IPS-15b (cell line): Measurements from ENCODE around the gene CDH13.

Experiments used
- H3K27me3 ChIP-seq: one replicate; pipeline ENCODE4 v1.6.1; 2013; ENCODE audit warnings: low read length; ENCODE audit not compliant: control insufficient read depth, insufficient read depth
- H3K36me3 ChIP-seq: one replicate; pipeline ENCODE4 v1.6.1; 2013; ENCODE audit warnings: low read length; ENCODE audit not compliant: control insufficient read depth, insufficient read depth
- H3K4me1 ChIP-seq: one replicate; pipeline ENCODE4 v1.6.1; 2013; ENCODE audit warnings: mild to moderate bottlenecking, low read length; ENCODE audit not compliant: control insufficient read depth, insufficient read depth
- H3K4me3 ChIP-seq: one replicate; pipeline ENCODE4 v1.5.1; 2013; ENCODE audit warnings: low read depth, low read length
- H3K9ac ChIP-seq: one replicate; pipeline ENCODE4 v1.6.1; 2013; ENCODE audit warnings: low read depth, mild to moderate bottlenecking, low read length
- H3K9me3 ChIP-seq: one replicate; pipeline ENCODE4 v1.6.1; 2013; ENCODE audit warnings: mild to moderate bottlenecking, low read length; ENCODE audit not compliant: control insufficient read depth, insufficient read depth

CDH13 gene

GRCh38 chr16:83105279-83106077 is 478.7 kb downstream of the CDH13 start:
- Histone ChIP-seq H3K4me3 (no peak overlapping the region), H3K27me3 (no peaks in the 10 kb centered on the region), H3K36me3 (no peaks in the 10 kb centered on the region), H3K9me3 (no peaks in the 10 kb centered on the region), H3K9ac (no peak overlapping the region), H3K4me1 (no peaks in the 10 kb centered on the region)

- H3K27me3 ChIP-seq, result no peaks in the 10 kb centered on the region
Observed at GRCh38 chr16:83109490-83110125, 482.8 kb downstream of the CDH13 start.

GRCh38 chr16:83110269-83110668 is 483.5 kb downstream of the CDH13 start:
- Histone ChIP-seq H3K9ac (no peak overlapping the region), H3K27me3 (no peaks in the 10 kb centered on the region), H3K4me3 (no peak overlapping the region), H3K36me3 (no peaks in the 10 kb centered on the region), H3K9me3 (no peaks in the 10 kb centered on the region), H3K4me1 (no peaks in the 10 kb centered on the region)

More at GRCh38 chr16:83109490-83110125, 482.8 kb downstream of the CDH13 start:
- Histone ChIP-seq H3K4me1 (no peaks in the 10 kb centered on the region), H3K9ac (no peak overlapping the region), H3K4me3 (no peak overlapping the region), H3K36me3 (no peaks in the 10 kb centered on the region), H3K9me3 (no peaks in the 10 kb centered on the region)

GRCh38 chr16:83113317-83113716 is 486.5 kb downstream of the CDH13 start:
- no peaks in the 10 kb centered on the region for H3K27me3 ChIP-seq
- peak overlapping the region; percentile 22 for H3K4me3 ChIP-seq
- H3K9ac ChIP-seq, result no peak overlapping the region
- H3K9me3 ChIP-seq, result no peaks in the 10 kb centered on the region
- no peaks in the 10 kb centered on the region for H3K4me1 ChIP-seq
- H3K36me3 ChIP-seq, result no peaks in the 10 kb centered on the region

DNA sequence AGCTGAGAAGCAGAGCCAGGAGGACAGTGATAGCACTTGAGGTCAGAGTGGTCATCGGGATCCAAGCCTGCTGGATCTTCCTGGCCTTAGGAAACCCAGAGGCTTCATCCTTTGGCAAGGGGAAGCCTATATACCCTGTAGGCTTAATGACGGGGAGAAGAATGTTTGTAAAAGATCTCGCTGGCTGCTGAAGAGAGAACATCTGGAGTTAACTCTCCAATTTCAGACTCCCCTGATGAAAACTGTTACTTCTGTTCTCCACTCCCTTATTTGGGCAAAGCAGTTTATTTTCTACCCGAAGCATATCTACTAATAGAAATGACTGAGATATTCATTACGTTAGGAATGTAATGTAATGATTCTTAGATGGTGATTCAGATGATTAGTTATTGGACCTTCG is 487.0 kb downstream of the CDH13 start:
- Histone ChIP-seq H3K36me3 (no peaks in the 10 kb centered on the region), H3K9me3 (no peaks in the 10 kb centered on the region), H3K4me3 (no peak overlapping the region), H3K9ac (no peak overlapping the region), H3K27me3 (no peaks in the 10 kb centered on the region), H3K4me1 (no peaks in the 10 kb centered on the region)

DNA sequence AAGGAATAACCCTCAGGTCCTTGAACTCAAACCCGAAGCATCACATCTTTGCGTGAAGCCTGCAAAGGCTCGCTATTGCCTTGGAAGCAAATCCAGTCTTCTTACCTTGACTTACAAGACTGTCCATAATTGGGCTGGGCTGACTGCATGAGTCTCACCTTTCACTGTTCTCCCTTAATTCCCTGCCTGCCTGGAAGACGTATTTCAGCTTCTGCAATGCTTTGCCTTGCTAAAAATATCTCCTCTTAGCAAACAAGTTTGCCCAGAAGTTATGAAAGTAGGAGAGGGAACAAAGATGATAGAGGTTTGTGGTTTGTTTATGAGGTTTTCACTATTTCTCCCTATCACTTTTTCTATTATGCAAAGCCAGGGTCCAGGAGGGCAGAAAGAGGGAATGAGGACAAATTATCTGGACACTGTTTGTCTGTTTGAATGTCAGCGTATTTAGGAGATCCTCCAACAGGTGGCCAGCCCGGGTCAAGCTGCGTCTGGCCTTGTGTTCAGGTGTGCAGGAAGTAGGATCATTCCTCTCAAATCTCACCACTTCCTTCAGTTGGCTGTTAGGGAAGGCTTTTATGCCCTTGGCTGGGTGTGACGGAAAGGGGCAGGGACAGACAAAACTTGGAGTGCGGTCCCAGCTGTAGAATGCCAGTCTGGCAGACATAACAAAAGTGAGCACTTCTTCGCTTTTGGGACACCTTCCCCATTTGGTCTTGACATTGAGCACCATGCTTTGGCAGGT is 488.9 kb downstream of the CDH13 start:
- no peak overlapping the region for H3K4me3 ChIP-seq
- no peaks in the 10 kb centered on the region for H3K9me3 ChIP-seq
- H3K27me3 ChIP-seq, result no peaks in the 10 kb centered on the region
- no peak overlapping the region for H3K9ac ChIP-seq
- no peaks in the 10 kb centered on the region for H3K4me1 ChIP-seq
- H3K36me3 ChIP-seq, result no peaks in the 10 kb centered on the region

- Histone ChIP-seq H3K36me3 (no peaks in the 10 kb centered on the region), H3K27me3 (no peaks in the 10 kb centered on the region), H3K4me1 (no peaks in the 10 kb centered on the region), H3K9ac (no peak overlapping the region), H3K9me3 (no peaks in the 10 kb centered on the region), H3K4me3 (no peak overlapping the region)
Observed at GRCh38 chr16:83116274-83116892, 489.6 kb downstream of the CDH13 start.

DNA sequence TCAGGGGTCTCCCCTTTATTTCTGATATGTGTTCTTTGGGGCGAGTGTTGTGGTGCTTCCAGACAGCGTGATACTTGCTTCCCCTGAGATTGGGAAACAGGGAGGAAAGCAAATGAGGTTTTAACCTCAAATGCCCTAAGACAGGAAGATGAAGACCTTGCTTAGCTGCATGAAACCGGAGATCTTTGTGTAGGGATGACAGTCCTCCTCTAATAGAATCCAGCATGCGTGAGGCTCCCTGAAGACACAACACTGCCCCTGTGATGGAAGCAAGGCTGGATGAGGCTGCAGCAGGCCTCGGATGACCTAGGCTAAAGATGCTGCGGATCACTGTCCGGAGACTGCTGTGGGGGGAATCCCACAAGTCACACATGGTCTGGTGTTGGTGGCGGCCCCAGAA is 491.0 kb downstream of the CDH13 start:
- Histone ChIP-seq H3K9ac (no peak overlapping the region), H3K4me1 (no peaks in the 10 kb centered on the region), H3K9me3 (no peaks in the 10 kb centered on the region), H3K27me3 (no peaks in the 10 kb centered on the region), H3K36me3 (no peaks in the 10 kb centered on the region), H3K4me3 (no peak overlapping the region)

DNA sequence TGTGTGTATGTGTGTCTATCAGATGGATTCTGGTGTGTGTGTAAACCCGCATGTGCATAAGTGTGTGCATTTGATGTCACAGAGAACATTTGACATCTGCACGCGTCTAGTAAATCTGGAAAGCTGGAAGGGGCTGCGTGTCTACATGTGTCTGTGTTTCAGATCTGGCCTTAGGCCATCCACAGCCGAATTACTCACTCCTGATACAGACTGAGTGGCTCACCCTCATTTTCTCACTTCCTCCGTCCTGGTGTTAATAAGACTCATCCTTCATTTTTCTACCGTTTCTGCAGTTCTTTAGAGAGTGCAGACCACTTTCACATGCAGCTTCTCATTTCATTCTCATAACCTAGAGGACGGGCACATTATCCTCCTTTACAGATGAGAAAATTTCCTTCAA is 491.6 kb downstream of the CDH13 start:
- Histone ChIP-seq H3K36me3 (no peaks in the 10 kb centered on the region), H3K9ac (no peak overlapping the region), H3K27me3 (no peaks in the 10 kb centered on the region), H3K4me3 (no peak overlapping the region), H3K9me3 (no peaks in the 10 kb centered on the region), H3K4me1 (no peaks in the 10 kb centered on the region)

GRCh38 chr16:83125999-83126568 is 499.3 kb downstream of the CDH13 start:
- Histone ChIP-seq H3K36me3 (no peaks in the 10 kb centered on the region), H3K9ac (no peak overlapping the region), H3K4me1 (no peaks in the 10 kb centered on the region), H3K9me3 (peaks cover 9% of the 10 kb centered on the region), H3K4me3 (no peak overlapping the region), H3K27me3 (no peaks in the 10 kb centered on the region)

- H3K36me3 ChIP-seq, result no peaks in the 10 kb centered on the region
- H3K9ac ChIP-seq, result no peak overlapping the region
- no peaks in the 10 kb centered on the region for H3K4me1 ChIP-seq
- no peak overlapping the region for H3K4me3 ChIP-seq
- H3K9me3 ChIP-seq, result peaks cover 9% of the 10 kb centered on the region
- no peaks in the 10 kb centered on the region for H3K27me3 ChIP-seq
Observed at GRCh38 chr16:83128041-83128440, 501.3 kb downstream of the CDH13 start.
